Measurements from ENCODE around the gene LMAN1L. TPM values are rescaled to one million over a fixed set of nuclear protein-coding genes. Genes with fewer than 3 reads are reported as not detected.

The LMAN1L gene
- total RNA-seq, 1 donor from 2014 or later = not detected

- Mint-ChIP-seq H3K27ac (ENCODE audit: unreplicated experiment) (peak overlapping the region; percentile 78), H3K36me3 (ENCODE audit: low read depth, unreplicated experiment) (peaks cover 25% of the 10 kb centered on the region), H3K27me3 (ENCODE audit: unreplicated experiment) (peaks cover 2% of the 10 kb centered on the region), H3K4me1 (ENCODE audit: unreplicated experiment) (peaks cover 2% of the 10 kb centered on the region), H3K9me3 (ENCODE audit: unreplicated experiment) (no peaks in the 10 kb centered on the region), H3K4me3 (ENCODE audit: unreplicated experiment) (peak overlapping the region; percentile 92)
- no peak for TF ChIP-seq CTCF (IDR thresholded peaks at IDR 0.05; ENCODE audit: unreplicated experiment)
- no peak for DNase-seq (ENCODE audit: low spot score)
Observed at GRCh38 chr15:74843445-74843828, 30.8 kb downstream of the LMAN1L start.

- H3K27ac Mint-ChIP-seq (ENCODE audit: unreplicated experiment) = no peak overlapping the region
- no peak overlapping the region for H3K4me3 Mint-ChIP-seq (ENCODE audit: unreplicated experiment)
- no peak for TF ChIP-seq CTCF (IDR thresholded peaks at IDR 0.05; ENCODE audit: unreplicated experiment)
- H3K4me1 Mint-ChIP-seq (ENCODE audit: unreplicated experiment) = peaks cover 2% of the 10 kb centered on the region
- no peaks in the 10 kb centered on the region for H3K9me3 Mint-ChIP-seq (ENCODE audit: unreplicated experiment)
- DNase-seq (ENCODE audit: low spot score) = no peak
- peaks cover 26% of the 10 kb centered on the region for H3K36me3 Mint-ChIP-seq (ENCODE audit: low read depth, unreplicated experiment)
- H3K27me3 Mint-ChIP-seq (ENCODE audit: unreplicated experiment) = peaks cover 2% of the 10 kb centered on the region
Observed at GRCh38 chr15:74843891-74844299, 31.3 kb downstream of the LMAN1L start.

- peaks cover 2% of the 10 kb centered on the region for H3K27me3 Mint-ChIP-seq (ENCODE audit: unreplicated experiment)
- H3K27ac Mint-ChIP-seq (ENCODE audit: unreplicated experiment) = no peak overlapping the region
- no peak for DNase-seq (ENCODE audit: low spot score)
- H3K4me1 Mint-ChIP-seq (ENCODE audit: unreplicated experiment) = peaks cover 2% of the 10 kb centered on the region
- no peaks in the 10 kb centered on the region for H3K9me3 Mint-ChIP-seq (ENCODE audit: unreplicated experiment)
- H3K36me3 Mint-ChIP-seq (ENCODE audit: low read depth, unreplicated experiment) = peaks cover 27% of the 10 kb centered on the region
- no peak for TF ChIP-seq CTCF (IDR thresholded peaks at IDR 0.05; ENCODE audit: unreplicated experiment)
- peak overlapping the region; percentile 48 for H3K4me3 Mint-ChIP-seq (ENCODE audit: unreplicated experiment)
Observed at GRCh38 chr15:74844319-74845207, 31.9 kb downstream of the LMAN1L start.

GRCh38 chr15:74845208-74845568 is 32.6 kb downstream of the LMAN1L start:
- Mint-ChIP-seq H3K4me1 (ENCODE audit: unreplicated experiment) (peaks cover 2% of the 10 kb centered on the region), H3K4me3 (ENCODE audit: unreplicated experiment) (no peak overlapping the region), H3K27ac (ENCODE audit: unreplicated experiment) (no peak overlapping the region), H3K9me3 (ENCODE audit: unreplicated experiment) (no peaks in the 10 kb centered on the region), H3K36me3 (ENCODE audit: low read depth, unreplicated experiment) (peaks cover 31% of the 10 kb centered on the region), H3K27me3 (ENCODE audit: unreplicated experiment) (peaks cover 2% of the 10 kb centered on the region)
- no peak for TF ChIP-seq CTCF (IDR thresholded peaks at IDR 0.05; ENCODE audit: unreplicated experiment)
- no peak for DNase-seq (ENCODE audit: low spot score)

GRCh38 chr15:74845581-74845980 is 32.9 kb downstream of the LMAN1L start:
- TF ChIP-seq CTCF (IDR thresholded peaks at IDR 0.05; ENCODE audit: unreplicated experiment) = no peak
- H3K4me1 Mint-ChIP-seq (ENCODE audit: unreplicated experiment) = peaks cover 2% of the 10 kb centered on the region
- H3K27ac Mint-ChIP-seq (ENCODE audit: unreplicated experiment) = no peak overlapping the region
- H3K36me3 Mint-ChIP-seq (ENCODE audit: low read depth, unreplicated experiment) = peaks cover 31% of the 10 kb centered on the region
- no peak overlapping the region for H3K4me3 Mint-ChIP-seq (ENCODE audit: unreplicated experiment)
- H3K9me3 Mint-ChIP-seq (ENCODE audit: unreplicated experiment) = no peaks in the 10 kb centered on the region
- peaks cover 2% of the 10 kb centered on the region for H3K27me3 Mint-ChIP-seq (ENCODE audit: unreplicated experiment)
- no peak for DNase-seq (ENCODE audit: low spot score)

Measured in endothelial cell (in vitro differentiated cells).